HepG2 (cell line): ENCODE results near the gene BCL7A. TPM values are rescaled to one million over a fixed set of nuclear protein-coding genes. Genes with fewer than 3 reads are reported as not detected.

Experiments
- ATAC-seq: fragments of 200-7000 bp; cut with Tn5 transposase; 3 replicates; pipeline ENCODE4 v1.9.1; 2020; ENCODE audit warnings: mild to moderate bottlenecking, moderate library complexity
- BruUV-seq: library from RNA; stranded (reverse); fragments of 400-500 nt; replicated peaks from 2 replicates; lab custom pipeline; 2021; lab: Mats Ljungman, UMichigan
- CTCF ChIA-PET: fragments of 300-600 bp; formaldehyde crosslinking; extraction: SDS; loops from one replicate; lab custom pipeline; 2021; ENCODE audit warnings: low total read pairs, inconsistent platforms, low intra/inter-chr PET ratio; lab: Yijun Ruan, JAX
- POLR2A ChIA-PET: fragments of 350-600 bp; sonication (Branson Sonifier 250); formaldehyde crosslinking; loops from one replicate; lab custom pipeline; 2020; ENCODE audit warnings: antibody characterized with exemption, inconsistent platforms; lab: Yijun Ruan, JAX
- DNase-seq: peaks from one replicate; pipeline ENCODE4 v3.0.0-alpha.2; 2015; ENCODE audit warnings: low spot score
- FAIRE-seq: peaks from 3 replicates; lab custom pipeline; 2011; peaks lifted over from hg19 to GRCh38; lab: Jason Lieb, UNC
- H2AFZ ChIP-seq: one replicate; pipeline ENCODE4 v1.6.1; 2011; ENCODE audit warnings: low read length, inconsistent platforms
- H3K27ac ChIP-seq: fragments of 300-600 bp; 3 replicates; pipeline ENCODE4 v1.8.0; 2011; ENCODE audit warnings: mixed run types, mild to moderate bottlenecking, mixed read lengths, low read length, inconsistent platforms; ENCODE audit not compliant: insufficient read depth; ENCODE audit errors: extremely low read length
- H3K27me3 ChIP-seq, 2 experiments: fragments of 200-600 bp in 1 of 2; 2 replicates in 1 of 2; 3 replicates in 1 of 2; pipeline versions ENCODE4 v1.6.0 to v1.8.0; 2011; ENCODE audit warnings: low read length in 2 of 2, mild to moderate bottlenecking in 2 of 2, moderate library complexity in 2 of 2, inconsistent platforms in 1 of 2; ENCODE audit not compliant: insufficient read depth in 2 of 2, control insufficient read depth in 1 of 2
- H3K36me3 ChIP-seq, 2 experiments: fragments of 200-600 bp in 1 of 2; replicated peaks in 1 of 2; 2 replicates in 1 of 2; 3 replicates in 1 of 2; pipeline versions ENCODE4 v1.5.1 to v1.8.0; 2011; ENCODE audit warnings: low read length in 2 of 2, inconsistent platforms in 1 of 2; ENCODE audit not compliant: insufficient read depth in 2 of 2, control insufficient read depth in 1 of 2
- H3K4me1 ChIP-seq: 2 replicates; pipeline ENCODE4 v1.5.1; 2012; ENCODE audit warnings: low read length, inconsistent platforms; ENCODE audit not compliant: insufficient read depth
- H3K4me2 ChIP-seq: 2 replicates; pipeline ENCODE4 v1.6.0; 2011; ENCODE audit warnings: low read depth, low read length, inconsistent platforms
- H3K4me3 ChIP-seq, 3 experiments: fragments of 200-600 bp in 1 of 3; sonication (generic), shearing (Covaris generic) in 1 of 3; replicated peaks in 1 of 3; 2 replicates each; pipeline ENCODE4 v1.5.1; 2011 to 2016; ENCODE audit warnings: low read length in 3 of 3, inconsistent platforms in 2 of 3, low read depth in 2 of 3, mild to moderate bottlenecking in 2 of 3, control low read depth in 1 of 3, mixed read lengths in 1 of 3; ENCODE audit not compliant: insufficient read depth in 1 of 3
- H3K79me2 ChIP-seq: one replicate; pipeline ENCODE4 v1.6.1; 2011; ENCODE audit warnings: low read length, inconsistent platforms; ENCODE audit not compliant: insufficient read depth
- H3K9ac ChIP-seq: 2 replicates; pipeline ENCODE4 v1.6.0; 2011; ENCODE audit warnings: mild to moderate bottlenecking, low read depth, low read length, inconsistent platforms; ENCODE audit not compliant: insufficient read depth
- H3K9me3 ChIP-seq: 2 replicates; pipeline ENCODE4 v1.5.1; 2012; ENCODE audit warnings: mild to moderate bottlenecking, low read length
- H4K20me1 ChIP-seq: 2 replicates; pipeline ENCODE4 v1.6.0; 2011; ENCODE audit warnings: inconsistent platforms, mild to moderate bottlenecking, low read length, moderate library complexity; ENCODE audit not compliant: insufficient read depth
- CHD2 ChIP-seq: IDR thresholded peaks from 2 replicates; pipeline ENCODE4 v1.6.1; 2011; ENCODE audit warnings: low read depth, low read length, improper control_type of control experiment
- ERF ChIP-seq: IDR thresholded peaks from 2 replicates; pipeline ENCODE4 v1.6.1; 2018; ENCODE audit warnings: missing biosample characterization, missing genetic modification reagents
- HNRNPK ChIP-seq: fragments of 200-400 bp; formaldehyde crosslinking; IDR thresholded peaks from 2 replicates; pipeline ENCODE4 v1.6.1; 2018; ENCODE audit warnings: low read length, low read depth, moderate library complexity, mild to moderate bottlenecking; ENCODE audit not compliant: poor library complexity, severe bottlenecking
- KMT2B ChIP-seq: IDR thresholded peaks from 2 replicates; pipeline ENCODE4 v1.6.1; 2016; ENCODE audit warnings: missing genetic modification reagents, missing compliant biosample characterization
- RCOR2 ChIP-seq: IDR thresholded peaks from 2 replicates; pipeline ENCODE4 v1.6.1; 2016; ENCODE audit warnings: missing biosample characterization, missing genetic modification reagents
- SIN3B ChIP-seq: fragments of 150-350 bp; IDR thresholded peaks from 2 replicates; pipeline ENCODE4 v1.6.1; 2014; ENCODE audit warnings: low read length
- SRSF4 ChIP-seq: fragments of 200-400 bp; formaldehyde crosslinking; IDR thresholded peaks from one replicate; pipeline ENCODE4 v1.6.1; 2018; ENCODE audit warnings: mild to moderate bottlenecking, low read depth, low read length, moderate library complexity; ENCODE audit not compliant: poor library complexity, severe bottlenecking
- SUZ12 ChIP-seq: fragments of 150-350 bp; IDR thresholded peaks from 2 replicates; pipeline ENCODE4 v1.6.1; 2014; ENCODE audit warnings: low read depth, low read length
- WGBS: methylation state at CpG from one replicate; pipeline ENCODE4 v1.1.6; 2017; ENCODE audit warnings: low lambda C conversion rate; 5-methylcytosine and 5-hydroxymethylcytosine counted together
- in situ Hi-C: cut with HindIII; loops from 2 replicates; pipeline ENCODE4 v1.10.0; 2017; ENCODE audit warnings: low pct_unique_long_range_greater_than_20kb; ENCODE audit not compliant: extremely low pct_ligation_motif_present
- intact Hi-C: fragments of 100-400 bp; cut with micrococcal nuclease; formaldehyde crosslinking; loops from one replicate; pipeline ENCODE4 v1.10.0; 2022; ENCODE audit not compliant: unreplicated experiment
- polyA plus RNA-seq, 8 experiments: library from polyadenylated mRNA; depleted of rRNA in 3 of 8; stranded (reverse) in 7 of 8; unstranded in 1 of 8; fragments of >200 nt; fragmentation: Illumina TruSeq in 4 of 8; extraction: Trizol in 4 of 8; gene quantifications; 2 replicates each; pipeline versions ENCODE4 v1.2.1 to v1.2.3, GENCODE V29; 2011 to 2016; ENCODE audit warnings: low read depth in 4 of 8, missing spikeins in 1 of 8, mixed read lengths in 1 of 8; ENCODE audit not compliant: insufficient read depth in 1 of 8
- total RNA-seq, 5 experiments: library from RNA; depleted of rRNA; stranded (reverse); fragments of >200 nt; fragmentation: Illumina TruSeq; extraction: Trizol; gene quantifications; 2 replicates each; pipeline ENCODE4 v1.2.3, GENCODE V29; 2016; ENCODE audit warnings: low read depth in 1 of 5
- TF ChIP-seq, protein P1 (sequence below): sonication (generic); formaldehyde crosslinking; IDR thresholded peaks from 2 replicates; pipeline ENCODE4 v1.8.1; 2023; ENCODE audit warnings: missing genetic modification reagents, inconsistent platforms, borderline replicate concordance
- TF ChIP-seq, protein P2 (sequence below): sonication (generic); IDR thresholded peaks from 2 replicates; pipeline ENCODE4 v1.6.1; 2016; ENCODE audit warnings: low read depth, borderline replicate concordance
- TF ChIP-seq, protein P3 (sequence below): sonication (generic); formaldehyde crosslinking; IDR thresholded peaks from 2 replicates; pipeline ENCODE4 v1.4.0; 2020; ENCODE audit warnings: missing genetic modification reagents, borderline replicate concordance
- TF ChIP-seq, protein P4 (sequence below): IDR thresholded peaks from 2 replicates; pipeline ENCODE4 v1.4.0; 2020; ENCODE audit warnings: mild to moderate bottlenecking, missing genetic modification reagents

Gene BCL7A
- total and polyA plus RNA-seq, 2 of the 13 experiments (the other 11 are each of a cell fraction or from before 2014, with no cell fraction given): 4.1 to 6.2 TPM

DNA sequence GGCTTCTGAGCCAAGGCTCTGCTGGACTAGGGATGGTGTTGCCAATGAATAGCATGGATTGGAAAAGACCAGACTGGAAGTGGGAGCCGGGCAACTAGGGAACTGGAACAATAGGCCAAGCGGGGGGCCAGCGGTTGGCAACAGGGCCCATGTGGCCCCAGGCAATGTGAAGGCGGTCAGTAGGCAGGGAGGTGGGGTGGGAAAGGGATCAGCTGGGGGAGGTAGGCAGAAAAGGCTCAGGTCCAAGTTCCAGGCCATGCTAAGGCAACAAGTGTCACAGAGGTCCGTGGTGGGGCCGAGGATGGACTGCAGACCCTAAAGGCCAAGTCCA lies 42.0 kb downstream of the BCL7A start (continued):
- TF ChIP-seq, protein P1, sequence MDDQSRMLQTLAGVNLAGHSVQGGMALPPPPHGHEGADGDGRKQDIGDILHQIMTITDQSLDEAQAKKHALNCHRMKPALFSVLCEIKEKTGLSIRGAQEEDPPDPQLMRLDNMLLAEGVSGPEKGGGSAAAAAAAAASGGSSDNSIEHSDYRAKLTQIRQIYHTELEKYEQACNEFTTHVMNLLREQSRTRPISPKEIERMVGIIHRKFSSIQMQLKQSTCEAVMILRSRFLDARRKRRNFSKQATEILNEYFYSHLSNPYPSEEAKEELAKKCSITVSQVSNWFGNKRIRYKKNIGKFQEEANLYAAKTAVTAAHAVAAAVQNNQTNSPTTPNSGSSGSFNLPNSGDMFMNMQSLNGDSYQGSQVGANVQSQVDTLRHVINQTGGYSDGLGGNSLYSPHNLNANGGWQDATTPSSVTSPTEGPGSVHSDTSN (CRISPR knock-in tag): no peak
- TF ChIP-seq ERF (CRISPR knock-in tag) (no peak), CHD2 (no peak), HNRNPK (no peak)
- TF ChIP-seq, protein P2, sequence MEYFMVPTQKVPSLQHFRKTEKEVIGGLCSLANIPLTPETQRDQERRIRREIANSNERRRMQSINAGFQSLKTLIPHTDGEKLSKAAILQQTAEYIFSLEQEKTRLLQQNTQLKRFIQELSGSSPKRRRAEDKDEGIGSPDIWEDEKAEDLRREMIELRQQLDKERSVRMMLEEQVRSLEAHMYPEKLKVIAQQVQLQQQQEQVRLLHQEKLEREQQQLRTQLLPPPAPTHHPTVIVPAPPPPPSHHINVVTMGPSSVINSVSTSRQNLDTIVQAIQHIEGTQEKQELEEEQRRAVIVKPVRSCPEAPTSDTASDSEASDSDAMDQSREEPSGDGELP: peak; percentile 79; the same call in 1 of the 2 replicates

DNA sequence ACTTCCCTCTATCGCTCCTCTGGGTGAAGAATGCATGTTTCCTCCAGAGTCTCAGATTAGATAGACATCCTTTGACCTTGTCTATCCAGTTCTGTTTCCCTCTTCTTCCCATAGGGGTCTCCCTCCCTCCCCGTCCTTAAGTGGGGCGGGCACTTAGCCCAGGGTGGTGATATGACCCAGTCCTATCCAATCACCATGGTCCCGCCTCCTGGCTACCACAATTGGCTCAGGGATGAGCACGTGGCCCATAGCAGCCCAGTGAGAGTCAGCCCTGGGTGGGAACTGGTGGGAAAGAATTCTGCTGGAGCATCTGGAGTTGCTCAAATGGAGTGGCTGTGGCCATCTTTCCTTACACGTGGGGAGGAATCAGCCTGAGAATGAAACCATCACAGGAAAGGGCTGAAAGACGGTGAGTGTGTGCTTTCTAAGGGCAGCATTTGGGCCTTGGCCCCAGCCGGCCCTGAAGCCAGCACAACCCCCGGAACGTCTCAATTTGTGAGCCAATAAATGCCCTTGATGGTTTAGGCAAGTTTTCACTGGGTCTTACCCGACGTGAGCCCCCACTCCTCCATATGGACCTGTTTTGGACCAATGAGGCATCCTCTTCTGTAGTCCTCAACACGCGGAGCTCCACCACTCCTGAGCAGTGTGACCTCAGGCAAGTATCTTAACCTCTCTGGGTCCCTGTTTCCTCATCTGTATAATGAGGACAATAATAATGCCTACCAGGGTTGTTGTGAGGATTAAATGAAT lies 42.5 kb downstream of the BCL7A start:
- DNase-seq (peak; percentile 97), FAIRE-seq (peak; percentile 97), ATAC-seq (peak; percentile 94)
- H3K27me3 ChIP-seq: no peaks in the 10 kb centered on the region
- H3K4me1 ChIP-seq: peaks cover 45% of the 10 kb centered on the region
- TSS peak; percentile 48 for BruUV-seq
- in situ Hi-C loops (no loop called here), intact Hi-C loops (loop anchor here (1.0 kb wide), 1 partner anchor 14 kb away; the partner anchor contains the start of gene MLXIP)
- H3K79me2 ChIP-seq: no peaks in the 10 kb centered on the region
- peak overlapping the region; percentile 61; the same call in 1 of the 2 replicates for H3K9ac ChIP-seq
- peak overlapping the region; percentile 71 for H3K27ac ChIP-seq
- H3K4me3 ChIP-seq: peak overlapping the region; percentile 36 to 66 (median 47)
- H3K9me3 ChIP-seq: no peaks in the 10 kb centered on the region
- H2AFZ ChIP-seq: no peak overlapping the region
- POLR2A ChIA-PET: interaction anchor here (1.1 to 2.4 kb wide), 5 partner anchors 8 to 41 kb away, joined by 3 to 27 read pairs (median 6); partner anchors contain the start of gene MLXIP
- peaks cover 2 to 8% of the 10 kb centered on the region in 2 experiments; a peak in 2 of 5 replicates for H3K36me3 ChIP-seq
- CTCF ChIA-PET: interaction anchor here (0.6 to 1.0 kb wide), 2 partner anchors 10 to 236 kb away, joined by 3 read pairs; no protein-coding TSS in a partner anchor
- no peaks in the 10 kb centered on the region for H4K20me1 ChIP-seq
- 48% methylated on average over 13 of the region's 14 CpGs for WGBS
- peak overlapping the region; percentile 85 for H3K4me2 ChIP-seq
- TF ChIP-seq RCOR2 (CRISPR knock-in tag) (no peak), SUZ12 (no peak), SRSF4 (no peak), SIN3B (no peak), KMT2B (no peak)
- TF ChIP-seq, protein P3, sequence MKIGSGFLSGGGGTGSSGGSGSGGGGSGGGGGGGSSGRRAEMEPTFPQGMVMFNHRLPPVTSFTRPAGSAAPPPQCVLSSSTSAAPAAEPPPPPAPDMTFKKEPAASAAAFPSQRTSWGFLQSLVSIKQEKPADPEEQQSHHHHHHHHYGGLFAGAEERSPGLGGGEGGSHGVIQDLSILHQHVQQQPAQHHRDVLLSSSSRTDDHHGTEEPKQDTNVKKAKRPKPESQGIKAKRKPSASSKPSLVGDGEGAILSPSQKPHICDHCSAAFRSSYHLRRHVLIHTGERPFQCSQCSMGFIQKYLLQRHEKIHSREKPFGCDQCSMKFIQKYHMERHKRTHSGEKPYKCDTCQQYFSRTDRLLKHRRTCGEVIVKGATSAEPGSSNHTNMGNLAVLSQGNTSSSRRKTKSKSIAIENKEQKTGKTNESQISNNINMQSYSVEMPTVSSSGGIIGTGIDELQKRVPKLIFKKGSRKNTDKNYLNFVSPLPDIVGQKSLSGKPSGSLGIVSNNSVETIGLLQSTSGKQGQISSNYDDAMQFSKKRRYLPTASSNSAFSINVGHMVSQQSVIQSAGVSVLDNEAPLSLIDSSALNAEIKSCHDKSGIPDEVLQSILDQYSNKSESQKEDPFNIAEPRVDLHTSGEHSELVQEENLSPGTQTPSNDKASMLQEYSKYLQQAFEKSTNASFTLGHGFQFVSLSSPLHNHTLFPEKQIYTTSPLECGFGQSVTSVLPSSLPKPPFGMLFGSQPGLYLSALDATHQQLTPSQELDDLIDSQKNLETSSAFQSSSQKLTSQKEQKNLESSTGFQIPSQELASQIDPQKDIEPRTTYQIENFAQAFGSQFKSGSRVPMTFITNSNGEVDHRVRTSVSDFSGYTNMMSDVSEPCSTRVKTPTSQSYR (CRISPR knock-in tag): no peak
- TF ChIP-seq, protein P4, sequence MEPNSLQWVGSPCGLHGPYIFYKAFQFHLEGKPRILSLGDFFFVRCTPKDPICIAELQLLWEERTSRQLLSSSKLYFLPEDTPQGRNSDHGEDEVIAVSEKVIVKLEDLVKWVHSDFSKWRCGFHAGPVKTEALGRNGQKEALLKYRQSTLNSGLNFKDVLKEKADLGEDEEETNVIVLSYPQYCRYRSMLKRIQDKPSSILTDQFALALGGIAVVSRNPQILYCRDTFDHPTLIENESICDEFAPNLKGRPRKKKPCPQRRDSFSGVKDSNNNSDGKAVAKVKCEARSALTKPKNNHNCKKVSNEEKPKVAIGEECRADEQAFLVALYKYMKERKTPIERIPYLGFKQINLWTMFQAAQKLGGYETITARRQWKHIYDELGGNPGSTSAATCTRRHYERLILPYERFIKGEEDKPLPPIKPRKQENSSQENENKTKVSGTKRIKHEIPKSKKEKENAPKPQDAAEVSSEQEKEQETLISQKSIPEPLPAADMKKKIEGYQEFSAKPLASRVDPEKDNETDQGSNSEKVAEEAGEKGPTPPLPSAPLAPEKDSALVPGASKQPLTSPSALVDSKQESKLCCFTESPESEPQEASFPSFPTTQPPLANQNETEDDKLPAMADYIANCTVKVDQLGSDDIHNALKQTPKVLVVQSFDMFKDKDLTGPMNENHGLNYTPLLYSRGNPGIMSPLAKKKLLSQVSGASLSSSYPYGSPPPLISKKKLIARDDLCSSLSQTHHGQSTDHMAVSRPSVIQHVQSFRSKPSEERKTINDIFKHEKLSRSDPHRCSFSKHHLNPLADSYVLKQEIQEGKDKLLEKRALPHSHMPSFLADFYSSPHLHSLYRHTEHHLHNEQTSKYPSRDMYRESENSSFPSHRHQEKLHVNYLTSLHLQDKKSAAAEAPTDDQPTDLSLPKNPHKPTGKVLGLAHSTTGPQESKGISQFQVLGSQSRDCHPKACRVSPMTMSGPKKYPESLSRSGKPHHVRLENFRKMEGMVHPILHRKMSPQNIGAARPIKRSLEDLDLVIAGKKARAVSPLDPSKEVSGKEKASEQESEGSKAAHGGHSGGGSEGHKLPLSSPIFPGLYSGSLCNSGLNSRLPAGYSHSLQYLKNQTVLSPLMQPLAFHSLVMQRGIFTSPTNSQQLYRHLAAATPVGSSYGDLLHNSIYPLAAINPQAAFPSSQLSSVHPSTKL (CRISPR knock-in tag): no peak; the same call in 1 of the 2 replicates
